Activated CD8-positive, alpha-beta memory T cell treated with anti-CD3 and anti-CD28 coated beads, Interleukin-2, amount 50 U/mL, for 1 hour (primary cell): ENCODE data around the gene PEX26.
"Not testable (repeated sequence)": the region's sequence is repeated elsewhere in the genome, so short reads cannot be mapped to it uniquely, and the experiment has no call there.

Experiments
- DNase-seq: peaks from one replicate; pipeline ENCODE4 v3.0.0-alpha.2; 2020; ENCODE audit errors: extremely low read depth

Gene PEX26

GRCh38 chr22:18118345-18118915 lies 40.6 kb downstream of the PEX26 start:
- DNase-seq: no peak

DNA sequence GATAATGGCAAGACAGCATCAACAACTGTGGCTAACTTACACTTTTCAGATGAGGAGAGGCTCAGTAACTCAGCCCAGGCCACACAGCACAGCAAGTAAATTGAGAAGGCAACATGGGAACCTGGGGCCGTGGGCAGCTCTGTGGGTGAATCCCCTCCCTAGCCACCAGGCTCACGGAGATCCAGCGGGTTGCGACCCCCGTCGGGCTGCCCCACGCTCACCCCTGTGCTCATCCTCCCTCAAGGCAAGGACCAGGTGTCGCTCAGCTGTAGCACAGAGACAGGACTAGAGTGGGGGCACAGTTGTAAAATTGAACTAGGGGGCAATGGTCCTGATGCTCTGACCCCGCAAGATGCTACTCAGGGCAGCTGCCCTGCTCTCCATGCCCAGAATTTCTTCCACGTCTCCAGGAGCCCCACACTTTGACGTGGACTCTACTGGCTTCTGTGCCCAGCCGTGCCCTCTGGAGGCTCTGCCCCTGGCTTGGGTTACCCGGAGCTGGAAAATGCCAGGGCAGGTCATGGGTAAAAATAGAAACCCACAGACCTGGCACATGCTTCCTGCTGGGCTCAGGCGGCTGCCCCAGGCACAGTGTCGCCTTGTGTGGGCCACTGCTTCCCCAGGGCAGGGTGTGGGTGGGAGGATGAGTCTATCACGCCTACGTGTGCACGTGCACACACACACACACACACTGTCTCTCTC lies 41.8 kb downstream of the PEX26 start:
- no peak for DNase-seq

GRCh38 chr22:18120857-18121256 lies 43.1 kb downstream of the PEX26 start:
- DNase-seq: no peak

GRCh38 chr22:18121506-18121905 lies 43.7 kb downstream of the PEX26 start:
- no peak for DNase-seq

- DNase-seq: no peak
Observed at GRCh38 chr22:18121954-18122554, 44.3 kb downstream of the PEX26 start.

GRCh38 chr22:18123476-18124025 lies 45.8 kb downstream of the PEX26 start:
- not testable (repeated sequence) for DNase-seq

DNA sequence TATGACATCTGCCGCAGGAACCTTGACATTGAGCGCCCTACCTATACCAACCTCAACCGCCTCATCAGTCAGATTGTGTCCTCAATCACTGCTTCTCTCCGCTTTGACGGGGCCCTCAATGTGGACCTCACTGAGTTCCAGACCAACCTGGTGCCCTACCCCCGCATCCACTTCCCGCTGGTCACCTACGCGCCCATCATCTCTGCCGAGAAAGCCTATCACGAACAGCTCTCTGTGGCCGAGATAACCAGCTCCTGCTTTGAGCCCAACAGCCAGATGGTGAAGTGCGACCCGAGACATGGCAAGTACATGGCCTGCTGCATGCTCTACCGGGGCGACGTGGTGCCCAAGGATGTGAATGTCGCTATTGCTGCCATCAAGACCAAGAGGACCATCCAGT lies 48.8 kb downstream of the PEX26 start:
- no peak for DNase-seq

- DNase-seq: no peak
Observed at GRCh38 chr22:18130018-18130417, 52.2 kb downstream of the PEX26 start.

GRCh38 chr22:18130699-18131429 lies 53.1 kb downstream of the PEX26 start:
- DNase-seq: no peak

DNA sequence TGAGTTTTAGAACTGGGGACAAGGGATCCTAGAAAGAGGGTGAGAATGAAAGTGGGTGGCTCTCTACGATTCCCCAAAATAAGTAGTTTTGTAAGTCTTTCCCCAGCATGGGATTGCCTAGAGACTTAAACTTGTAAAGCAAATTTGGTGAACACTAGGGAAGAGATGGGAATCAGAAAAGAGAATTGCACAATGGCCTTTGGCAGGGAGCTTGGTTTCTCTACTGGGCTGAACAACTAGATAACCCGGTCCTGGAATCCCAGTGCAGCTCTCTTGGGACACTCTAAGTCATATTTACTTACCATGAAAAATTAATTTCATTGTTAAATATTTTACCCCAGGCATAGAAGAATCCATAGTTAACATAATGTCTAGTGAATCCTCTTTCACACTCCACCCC lies 55.7 kb downstream of the PEX26 start:
- no peak for DNase-seq

DNA sequence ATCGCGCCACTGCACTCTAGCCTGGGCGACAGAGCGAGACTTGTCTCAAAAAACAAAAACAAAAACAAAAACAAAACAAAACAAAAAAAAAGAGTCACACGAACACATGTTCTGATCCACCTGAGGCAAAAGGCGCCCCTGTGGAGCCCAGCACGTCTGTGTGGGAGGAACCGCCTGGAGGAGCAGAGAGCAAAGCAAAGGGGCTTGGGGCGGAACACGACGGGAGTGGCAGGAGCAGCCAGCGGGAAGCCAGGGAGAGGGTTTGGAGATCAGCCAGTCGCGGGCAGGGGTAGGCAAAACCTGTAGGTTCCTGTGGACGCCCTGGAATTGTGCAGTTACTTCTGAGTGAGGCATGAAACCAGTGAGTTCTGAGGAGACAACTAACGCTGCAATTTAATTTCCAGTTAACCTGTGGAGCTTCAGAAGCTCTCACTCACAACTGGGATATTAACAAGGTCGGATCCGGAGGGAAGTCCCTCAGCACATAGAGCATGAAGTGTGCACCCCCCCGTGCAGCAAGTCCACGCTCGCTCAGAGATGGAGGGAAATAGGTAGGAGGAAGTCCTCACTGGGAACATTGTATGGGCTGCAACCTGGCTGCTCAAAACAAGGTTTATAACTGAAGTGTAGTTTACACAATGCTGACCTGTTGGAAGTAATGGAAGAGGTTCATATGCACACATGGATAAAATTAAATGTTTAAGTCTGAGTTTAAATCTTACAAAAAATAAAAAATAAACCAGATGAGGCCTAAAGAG lies 59.0 kb downstream of the PEX26 start:
- no peak for DNase-seq

DNA sequence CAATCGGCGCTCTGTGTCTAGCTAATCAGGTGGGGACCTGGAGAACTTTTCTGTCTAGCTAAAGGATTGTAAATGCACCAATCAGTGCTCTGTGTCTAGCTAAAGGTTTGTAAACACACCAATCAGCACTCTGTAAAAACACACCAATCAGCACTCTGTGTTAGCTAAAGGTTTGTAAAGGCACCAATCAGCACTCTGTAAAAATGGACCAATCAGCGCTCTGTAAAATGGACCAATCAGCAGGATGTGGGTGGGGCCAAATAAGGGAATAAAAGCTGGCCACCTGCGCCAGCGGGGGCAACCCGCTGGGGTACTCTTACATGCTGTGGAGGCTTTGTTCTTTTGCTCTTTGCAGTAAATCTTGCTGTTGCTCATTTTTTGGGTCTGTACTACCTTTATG lies 63.2 kb downstream of the PEX26 start:
- DNase-seq: not testable (repeated sequence)

DNA sequence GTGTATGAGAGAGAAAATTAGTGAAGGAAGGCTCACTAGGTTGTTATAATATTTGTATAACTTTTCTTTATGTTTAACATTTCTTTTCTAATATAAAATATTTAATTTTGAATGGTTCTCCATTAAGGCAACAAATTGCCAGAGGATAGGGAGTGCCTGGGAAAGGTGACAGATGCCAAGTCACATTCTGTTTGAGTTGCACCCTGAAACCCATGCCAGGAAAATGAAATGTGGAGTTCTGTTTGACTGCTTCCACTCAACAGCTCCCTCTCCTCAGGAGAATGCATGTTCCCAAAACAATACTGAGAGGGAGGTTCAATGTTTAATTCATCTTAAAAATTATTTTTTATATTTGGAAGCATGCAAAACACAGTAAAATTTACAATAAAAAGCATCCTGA lies 66.3 kb downstream of the PEX26 start:
- no peak for DNase-seq

- DNase-seq: no peak
Observed at GRCh38 chr22:18145676-18146388, 68.0 kb downstream of the PEX26 start.

DNA sequence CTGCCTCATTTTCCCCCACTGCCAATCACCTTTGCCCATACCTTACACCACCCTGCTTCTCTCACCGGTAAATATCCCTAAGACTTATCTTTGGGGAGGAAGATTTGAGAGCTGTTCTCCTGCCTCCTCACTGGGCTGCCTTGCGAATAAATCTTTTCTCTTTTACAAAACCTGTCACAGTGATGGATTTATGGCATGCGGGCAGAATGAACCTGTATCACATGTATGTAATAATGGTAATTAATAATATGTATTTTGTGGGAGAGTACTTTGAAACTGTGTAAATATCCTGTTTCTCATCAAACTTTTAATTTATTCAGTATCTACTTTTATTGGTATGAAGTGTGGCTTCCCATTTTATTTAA lies 68.6 kb downstream of the PEX26 start:
- DNase-seq: no peak

DNA sequence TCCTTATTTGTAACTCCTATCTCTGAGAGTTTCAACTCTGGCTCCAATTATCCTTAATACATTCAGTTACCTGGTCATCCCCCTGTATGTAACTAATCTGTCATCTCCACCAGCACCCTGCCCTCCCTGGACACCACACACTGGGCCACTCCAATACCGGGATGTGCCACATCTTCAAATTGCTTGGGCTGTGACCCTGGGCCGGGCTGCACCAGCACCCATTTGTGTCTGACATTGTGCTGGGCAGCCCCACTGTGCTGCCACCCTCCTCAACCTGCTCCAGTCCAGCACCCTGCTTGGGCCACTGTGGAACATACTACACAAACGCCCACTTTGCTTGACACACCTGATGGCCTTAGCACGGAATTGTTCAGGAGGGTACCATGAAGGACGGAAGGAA lies 70.0 kb downstream of the PEX26 start:
- no peak for DNase-seq

DNA sequence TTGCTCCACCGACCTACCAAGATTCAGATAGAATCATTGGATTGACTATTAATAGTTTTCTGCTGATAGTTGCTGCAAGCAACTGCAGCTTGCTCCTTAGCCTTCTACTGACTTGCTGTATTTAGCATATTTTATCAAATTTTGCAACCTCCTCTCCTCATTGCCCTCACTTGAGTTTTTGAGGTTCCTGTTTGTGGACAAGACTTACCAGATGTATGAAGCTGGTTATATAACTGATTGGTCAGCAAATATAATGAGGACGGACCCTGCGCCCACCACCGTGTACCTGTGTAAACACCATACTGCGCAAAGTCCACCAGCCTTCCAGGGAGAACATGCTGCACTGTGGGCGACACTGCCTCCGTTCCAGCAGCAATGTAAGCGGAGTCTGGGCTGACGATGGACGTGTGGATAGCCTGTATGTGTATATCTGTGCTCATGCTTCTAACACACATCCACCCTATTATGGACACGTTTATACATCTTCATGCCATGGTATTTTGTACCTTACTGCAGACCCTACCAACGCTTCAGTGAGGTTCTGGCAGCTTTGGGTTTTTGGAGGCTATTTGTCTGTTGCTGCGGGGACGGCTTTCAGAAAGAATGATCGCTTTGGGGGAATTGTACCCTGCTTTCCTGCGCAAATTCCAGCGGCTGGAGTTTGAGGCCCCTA lies 70.6 kb downstream of the PEX26 start:
- no peak for DNase-seq

- DNase-seq: no peak
Observed at GRCh38 chr22:18152519-18152918, 74.7 kb downstream of the PEX26 start.

DNA sequence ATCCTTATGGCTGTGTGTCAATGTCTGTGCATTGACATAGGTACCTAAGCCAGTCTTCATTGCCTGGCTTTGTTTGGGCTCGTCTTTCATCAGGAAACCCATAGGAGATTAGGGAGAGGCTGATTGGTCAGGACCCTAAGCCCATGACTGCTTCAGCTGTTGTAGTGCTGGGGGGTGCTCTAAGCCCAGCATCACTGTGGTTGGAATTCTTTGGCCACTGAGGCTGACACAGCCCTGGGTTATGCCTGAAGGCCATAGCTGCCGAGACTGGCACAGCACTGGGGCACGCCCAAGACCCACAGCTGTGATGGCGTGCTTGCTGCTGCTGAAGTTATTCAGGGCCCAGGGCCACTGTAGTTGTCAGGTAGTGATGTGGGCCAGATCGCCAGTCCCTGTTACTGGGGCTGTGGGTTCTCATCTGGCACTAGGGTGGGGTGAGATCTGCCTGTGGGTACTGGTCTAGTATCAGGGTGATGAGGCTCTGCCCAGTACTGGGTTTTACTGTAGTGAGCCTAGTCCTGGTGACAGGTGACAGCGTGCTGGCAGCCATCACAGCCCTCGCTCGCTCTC lies 77.1 kb downstream of the PEX26 start:
- no peak for DNase-seq
